HL-60/S4 treated with retinoic acid at 250 ng/mL for 4 days and 3 days (cell line): ENCODE data around the gene EPB41L2.
"Not testable (repeated sequence)": the region's sequence is repeated elsewhere in the genome, so short reads cannot be mapped to it uniquely, and the experiment has no call there.

Source experiments
- in situ Hi-C: fragments of 300-500 bp; cut with MboI; formaldehyde crosslinking; loops from 2 replicates; pipeline ENCODE4 v1.7.0; 2022; ENCODE audit warnings: low sequenced_read_pairs

Gene EPB41L2

DNA sequence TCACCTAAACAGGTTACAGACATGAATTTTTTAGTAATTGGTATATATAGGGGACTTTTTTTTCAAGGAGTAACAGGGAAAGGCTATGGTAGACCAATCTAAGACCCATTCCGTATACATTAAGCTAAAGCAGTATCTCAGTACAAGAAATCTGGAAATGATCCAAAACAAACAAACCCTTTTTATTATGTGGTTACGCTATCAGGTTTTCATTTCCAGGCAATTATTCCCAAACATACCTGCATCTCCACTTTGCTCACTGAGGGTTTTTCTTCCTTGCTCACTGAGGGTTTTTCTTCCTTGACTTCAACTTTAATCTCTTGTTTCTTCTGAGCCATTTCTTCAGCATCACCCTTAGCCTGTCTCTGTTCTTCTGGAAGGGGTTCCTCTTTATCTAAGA is 107.3 kb downstream of the EPB41L2 start:
- in situ Hi-C loops = no loop called here

DNA sequence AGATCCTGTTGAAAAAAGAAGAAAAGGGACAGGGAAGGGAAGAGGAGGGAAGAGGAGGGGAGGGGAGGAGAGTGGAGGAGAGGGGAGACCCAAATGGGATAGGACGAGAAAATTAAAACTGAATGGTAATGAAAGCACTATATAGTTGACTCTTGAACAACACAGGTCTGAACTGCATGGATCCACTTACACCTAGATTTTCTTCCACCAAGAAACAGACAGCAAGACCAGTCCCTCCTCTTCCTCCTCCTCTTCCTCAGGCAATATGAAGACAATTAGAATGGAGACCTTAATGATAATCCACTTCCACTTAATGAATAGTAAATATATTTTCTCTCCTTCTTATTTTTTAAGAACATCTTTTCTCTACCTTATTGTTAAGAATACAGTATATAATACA is 113.5 kb downstream of the EPB41L2 start:
- in situ Hi-C loops = no loop called here

DNA sequence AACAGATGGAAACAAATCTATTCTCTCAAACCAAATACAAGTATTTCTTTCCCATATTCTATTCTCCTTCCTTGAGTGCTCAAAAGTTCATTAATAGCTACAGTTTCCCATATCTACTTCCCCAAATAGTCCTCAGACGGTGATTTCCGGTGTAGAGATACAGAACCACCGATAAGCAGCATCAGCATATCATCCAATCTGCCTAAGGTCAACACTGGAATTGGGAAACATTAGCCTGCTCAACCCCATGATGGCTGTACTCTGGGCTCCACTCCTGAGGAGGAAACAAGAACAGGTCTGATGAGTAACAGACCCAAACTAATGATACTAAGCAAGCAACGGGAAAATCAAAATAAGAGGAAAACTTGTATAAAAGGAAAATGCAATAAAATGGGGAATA is 115.6 kb downstream of the EPB41L2 start:
- in situ Hi-C loops = no loop called here

DNA sequence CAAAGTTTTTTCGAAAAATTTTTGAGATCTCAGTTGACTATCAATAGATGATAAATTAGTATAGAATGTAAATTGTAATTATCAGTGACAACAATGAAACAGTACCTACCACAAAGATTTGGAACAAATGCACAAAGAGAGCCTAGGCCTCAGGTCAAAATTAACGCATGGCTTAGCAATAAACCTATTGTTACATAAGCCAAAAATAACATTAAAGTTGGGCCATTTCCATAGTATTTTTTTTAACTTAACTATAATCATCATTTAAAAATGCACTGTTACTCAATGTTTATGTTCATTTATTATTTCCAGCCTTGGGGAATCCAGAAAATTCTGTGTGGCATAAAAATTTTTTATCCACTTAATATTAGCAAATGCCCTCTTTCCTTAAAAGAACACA is 117.0 kb downstream of the EPB41L2 start:
- in situ Hi-C loops = no loop called here

DNA sequence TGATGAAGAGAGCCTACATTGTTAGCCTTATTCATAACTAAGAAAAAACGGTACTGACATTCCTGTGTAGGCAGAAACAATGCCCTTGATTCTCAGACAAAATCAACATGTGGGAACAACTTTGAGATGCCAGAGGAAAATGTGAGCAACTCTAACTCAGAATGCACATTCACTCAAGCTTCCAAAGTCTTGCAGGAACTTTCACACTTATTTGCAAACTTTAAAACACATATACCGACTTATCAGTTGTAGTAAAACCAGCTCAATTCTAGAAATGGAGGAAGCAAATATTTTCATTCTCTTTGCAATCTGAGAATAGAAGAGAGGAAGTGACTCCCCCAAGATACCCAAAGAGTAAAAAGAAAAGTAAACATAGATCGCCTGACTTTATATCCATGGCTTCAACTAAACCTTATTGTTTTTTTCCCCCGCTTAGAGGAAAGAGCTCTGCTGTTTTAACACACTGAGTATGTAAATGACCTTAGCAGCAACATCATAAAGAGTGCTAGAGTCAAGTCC is 117.6 kb downstream of the EPB41L2 start:
- in situ Hi-C loops = no loop called here

DNA sequence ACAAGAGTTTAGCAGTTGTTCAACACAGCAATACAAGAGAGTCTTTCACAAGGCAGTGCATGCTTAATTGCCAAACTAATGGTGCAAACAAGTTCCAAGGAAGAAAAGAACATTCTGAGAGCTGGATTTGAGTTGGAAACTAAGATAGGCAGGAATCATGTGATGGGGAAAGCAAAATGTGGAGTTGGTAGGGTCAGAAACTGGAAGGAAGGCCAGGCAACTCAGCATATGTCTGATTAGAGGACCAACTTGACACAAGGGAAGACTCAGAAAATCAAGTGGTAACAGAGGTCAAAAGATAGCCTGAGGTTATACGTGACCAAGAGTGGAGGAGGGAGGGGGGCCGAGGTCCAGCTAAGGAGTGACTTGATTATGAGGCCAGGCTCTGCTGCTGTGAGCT is 118.6 kb downstream of the EPB41L2 start:
- in situ Hi-C loops = no loop called here

DNA sequence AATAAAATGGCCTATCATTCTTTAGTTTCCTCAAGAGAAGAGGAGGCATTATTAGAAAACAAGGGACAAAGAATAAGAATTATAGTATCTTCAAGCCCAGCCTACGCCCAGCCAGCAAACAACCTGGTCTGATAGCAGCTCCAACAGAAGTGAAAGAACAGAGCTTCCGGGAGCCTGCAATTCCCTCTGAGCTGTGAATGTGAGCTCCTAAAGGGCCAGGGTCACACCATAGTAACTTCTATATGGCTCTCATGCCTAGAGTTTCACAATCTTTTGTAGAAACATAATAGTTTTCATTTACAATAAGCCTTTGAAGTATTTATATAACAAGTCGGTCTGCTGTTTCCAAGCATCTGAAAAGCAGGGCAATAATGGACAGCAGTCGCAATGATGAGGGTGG is 119.3 kb downstream of the EPB41L2 start:
- in situ Hi-C loops = no loop called here

DNA sequence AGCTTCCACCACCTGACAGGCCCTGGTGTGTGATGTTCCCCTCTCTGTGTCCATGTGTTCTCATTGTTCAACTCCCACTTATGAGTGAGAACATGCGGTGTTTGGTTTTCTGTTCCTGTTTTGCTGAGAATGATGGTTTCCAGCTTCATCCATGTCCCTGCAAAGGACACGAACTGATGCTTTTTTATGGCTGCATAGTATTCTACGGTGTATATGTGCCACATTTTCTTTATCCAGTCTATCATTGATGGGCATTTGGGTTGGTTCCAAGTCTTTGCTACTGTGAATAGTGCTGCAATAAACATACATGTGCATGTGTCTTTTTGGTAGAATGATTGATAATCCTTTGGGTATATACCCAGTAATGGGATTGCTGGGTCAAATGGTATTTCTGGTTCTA is 120.3 kb downstream of the EPB41L2 start:
- in situ Hi-C loops = not testable (repeated sequence)

DNA sequence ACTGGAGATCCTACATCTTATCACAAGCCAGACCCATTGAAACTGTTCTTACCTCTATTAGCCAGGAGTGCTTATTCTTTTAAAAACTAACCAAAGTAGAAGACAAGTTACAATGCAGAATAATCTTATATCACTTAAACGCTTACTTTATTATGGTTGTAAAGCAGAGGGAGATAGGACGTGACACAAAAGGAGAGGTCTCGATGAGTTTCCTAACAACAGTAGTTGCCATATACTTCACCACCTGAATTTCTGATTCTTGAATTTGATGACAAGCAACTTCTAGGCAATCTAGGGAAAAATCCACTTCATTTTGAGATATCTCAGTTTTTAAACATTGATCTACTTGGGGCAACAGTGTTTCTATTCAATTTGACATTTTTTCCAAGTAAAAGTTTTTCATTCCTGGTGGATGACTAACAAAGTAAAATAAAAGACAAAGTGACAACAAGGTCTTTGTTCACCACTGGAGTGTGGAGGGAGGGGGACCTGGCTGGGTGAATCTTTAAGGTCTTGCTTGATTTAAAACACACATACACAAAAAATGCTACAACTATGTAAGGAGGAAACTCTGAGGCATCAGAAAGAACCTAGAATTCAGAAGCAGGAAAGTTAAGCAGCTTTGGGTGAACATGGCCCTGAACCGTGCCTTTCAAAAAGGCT is 125.0 kb downstream of the EPB41L2 start:
- in situ Hi-C loops = no loop called here

DNA sequence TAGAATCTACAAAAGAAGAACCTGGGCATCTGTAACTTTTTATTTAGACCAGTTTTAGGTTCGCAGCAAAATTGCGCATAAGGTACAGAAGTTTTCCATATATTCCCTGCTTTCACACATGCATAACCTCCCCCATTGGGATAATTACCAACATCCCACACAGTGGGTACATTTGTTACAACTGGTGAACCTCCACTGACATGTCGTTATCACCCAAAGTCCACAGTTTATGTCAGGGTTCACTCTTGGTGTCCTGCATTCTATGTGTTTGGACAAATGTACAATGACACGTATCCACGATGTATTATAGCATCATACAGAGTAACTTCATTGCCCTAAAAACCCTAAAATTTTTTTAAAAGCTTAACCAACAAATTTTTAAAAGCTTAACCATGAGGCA is 126.1 kb downstream of the EPB41L2 start:
- in situ Hi-C loops = no loop called here

DNA sequence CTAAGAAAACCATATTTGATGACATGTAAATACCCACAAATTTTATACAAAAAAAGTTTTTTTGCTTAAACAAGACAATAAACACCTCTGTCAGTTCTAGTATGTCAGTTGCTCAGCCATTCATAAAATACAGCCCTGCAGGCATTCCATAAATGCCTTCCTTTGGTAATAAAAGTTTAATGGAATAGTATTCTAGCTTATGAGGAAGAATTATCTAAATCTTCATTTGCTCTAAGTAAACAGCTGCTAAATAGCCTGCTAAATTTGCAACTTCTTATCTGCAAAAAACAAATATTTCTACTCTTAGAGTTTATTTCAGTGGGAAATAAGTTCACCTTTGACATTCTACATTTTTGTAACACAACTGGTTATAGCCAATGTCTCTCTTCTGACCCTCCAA is 127.1 kb downstream of the EPB41L2 start:
- in situ Hi-C loops = no loop called here

DNA sequence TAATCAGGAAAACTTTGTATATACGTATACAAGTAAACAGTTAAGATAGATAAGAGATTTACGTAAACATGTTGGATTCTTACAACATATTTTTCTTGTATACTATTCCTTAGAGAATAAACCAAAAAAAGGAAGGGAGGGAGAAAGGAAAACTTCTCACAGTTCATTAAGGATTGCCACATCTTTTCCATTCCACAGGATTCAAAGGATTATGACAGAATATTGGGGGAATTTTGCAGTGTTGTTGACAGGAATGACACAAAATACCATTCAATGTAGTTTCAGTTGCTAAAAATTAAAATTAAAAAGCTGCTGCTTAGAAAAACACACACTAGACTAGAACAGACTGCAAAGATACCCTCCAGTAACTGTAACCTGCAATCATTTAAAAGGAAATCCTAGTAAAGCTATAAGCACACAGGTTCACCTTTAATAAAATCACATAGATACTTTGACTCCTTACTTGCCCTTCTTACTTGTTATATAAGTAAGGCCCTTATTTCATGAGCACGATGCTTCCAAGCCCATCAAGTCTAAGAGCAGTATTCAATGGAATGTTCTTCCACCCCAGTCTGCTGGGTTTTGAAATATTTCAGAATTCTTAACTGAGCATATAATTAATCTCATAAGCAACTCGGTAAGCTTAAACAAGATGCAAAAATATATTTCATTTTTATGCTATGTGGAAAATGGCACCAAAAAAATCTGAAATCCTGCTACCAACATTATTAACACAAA is 128.0 kb downstream of the EPB41L2 start:
- in situ Hi-C loops = no loop called here

DNA sequence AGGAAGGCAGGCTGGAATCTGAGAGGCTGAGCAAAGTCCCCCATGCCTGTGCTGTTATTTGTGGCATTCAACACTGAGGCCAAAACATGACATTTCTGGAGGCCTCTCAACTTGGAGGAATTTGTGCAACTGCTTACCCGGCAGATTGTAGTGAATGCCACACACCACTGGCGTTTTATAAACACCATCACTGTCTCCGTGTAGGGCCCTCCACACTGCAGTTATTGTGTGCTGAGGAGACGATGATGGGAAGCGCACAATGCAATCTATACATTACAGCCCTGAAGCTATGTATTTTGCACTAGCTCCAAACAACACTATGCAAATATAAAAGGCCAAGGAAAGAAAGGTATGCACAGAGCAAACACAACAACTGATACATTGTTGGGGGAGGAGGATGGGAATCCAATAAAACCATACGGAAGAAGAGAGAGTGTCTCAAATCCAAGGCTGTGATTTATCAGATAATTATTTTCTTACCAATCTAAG is 129.3 kb downstream of the EPB41L2 start:
- in situ Hi-C loops = no loop called here

DNA sequence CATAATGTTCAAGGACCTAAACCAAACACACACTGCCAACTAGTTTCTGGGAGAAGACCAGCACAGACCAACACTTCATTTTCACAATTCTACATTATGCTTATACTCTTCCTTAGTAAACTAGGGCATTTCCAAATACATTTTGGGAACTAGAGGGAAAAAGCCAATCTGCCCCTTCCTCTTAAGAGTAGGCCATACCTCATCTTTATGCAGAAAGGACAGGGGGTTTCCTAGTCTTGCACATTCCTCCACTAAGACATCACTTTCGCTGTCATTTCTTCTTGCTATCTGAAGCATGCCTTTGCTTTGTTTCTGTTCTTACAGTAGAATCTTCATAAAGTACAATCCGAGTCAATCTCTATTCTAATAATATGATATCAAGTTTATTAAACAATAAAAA is 130.1 kb downstream of the EPB41L2 start:
- in situ Hi-C loops = no loop called here

DNA sequence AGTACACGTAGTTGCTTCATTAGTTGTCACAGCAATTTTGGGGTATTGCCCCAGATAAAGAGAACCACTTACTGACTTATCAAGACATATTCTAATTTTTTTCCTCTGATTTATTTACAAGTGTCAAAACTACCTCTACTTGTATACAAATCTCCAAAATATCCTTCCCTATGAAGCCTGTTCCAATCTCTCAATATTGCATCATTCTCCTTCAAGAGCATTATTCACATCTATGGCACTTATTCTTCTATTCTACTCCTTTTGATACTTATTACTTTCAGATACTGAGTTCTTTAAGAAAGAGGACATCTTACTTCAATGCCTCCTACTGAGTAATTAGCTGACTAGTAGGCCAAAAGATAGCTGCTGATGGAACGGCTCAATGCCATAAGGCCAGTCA is 130.6 kb downstream of the EPB41L2 start:
- in situ Hi-C loops = no loop called here

DNA sequence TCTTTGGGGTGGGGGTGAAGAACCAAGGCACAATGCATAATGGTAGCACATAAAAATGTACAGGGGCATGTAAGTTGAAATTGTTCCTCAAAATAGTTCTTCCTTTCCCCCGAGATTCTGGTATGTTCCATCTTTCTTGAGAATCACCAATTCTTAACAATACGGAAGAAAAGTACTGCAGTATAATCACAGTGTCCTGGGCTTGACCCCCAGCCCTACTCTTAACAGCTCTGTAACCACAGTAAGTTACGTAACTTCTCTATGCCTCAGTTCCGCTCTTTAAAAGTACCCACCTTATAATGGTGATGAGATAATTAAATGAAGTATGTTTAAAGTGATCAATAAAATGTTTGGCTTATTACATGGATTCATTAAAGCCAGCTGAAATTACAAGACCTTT is 131.4 kb downstream of the EPB41L2 start:
- in situ Hi-C loops = no loop called here

DNA sequence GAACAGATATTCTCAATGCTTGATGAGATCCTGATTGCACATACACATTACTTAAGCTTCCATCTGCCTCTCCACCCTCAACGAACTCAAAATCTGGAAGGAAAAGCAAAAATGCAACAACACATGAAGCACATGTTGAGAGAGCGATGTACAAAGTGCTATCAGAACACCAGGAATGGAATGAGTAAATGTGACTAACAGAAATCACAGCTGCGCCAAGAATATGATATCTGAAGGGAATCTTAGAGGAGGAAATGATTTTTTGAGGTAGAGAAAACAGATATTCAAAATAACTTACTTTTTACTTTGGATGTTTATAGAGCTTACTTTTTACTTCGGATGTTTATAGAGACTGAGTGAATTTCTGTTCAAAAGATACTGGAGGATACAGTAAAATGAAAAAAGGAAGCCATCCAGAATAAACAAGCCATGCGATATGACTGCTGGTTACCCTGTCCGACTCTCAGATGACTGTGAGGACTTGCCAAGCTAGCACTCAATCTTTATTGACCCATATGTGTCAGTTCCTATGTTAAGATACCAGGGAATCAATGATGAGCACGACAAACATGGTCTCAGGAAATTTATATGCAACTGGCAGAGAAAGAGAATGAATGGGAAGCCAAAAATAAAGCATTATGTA is 133.9 kb downstream of the EPB41L2 start:
- in situ Hi-C loops = no loop called here

DNA sequence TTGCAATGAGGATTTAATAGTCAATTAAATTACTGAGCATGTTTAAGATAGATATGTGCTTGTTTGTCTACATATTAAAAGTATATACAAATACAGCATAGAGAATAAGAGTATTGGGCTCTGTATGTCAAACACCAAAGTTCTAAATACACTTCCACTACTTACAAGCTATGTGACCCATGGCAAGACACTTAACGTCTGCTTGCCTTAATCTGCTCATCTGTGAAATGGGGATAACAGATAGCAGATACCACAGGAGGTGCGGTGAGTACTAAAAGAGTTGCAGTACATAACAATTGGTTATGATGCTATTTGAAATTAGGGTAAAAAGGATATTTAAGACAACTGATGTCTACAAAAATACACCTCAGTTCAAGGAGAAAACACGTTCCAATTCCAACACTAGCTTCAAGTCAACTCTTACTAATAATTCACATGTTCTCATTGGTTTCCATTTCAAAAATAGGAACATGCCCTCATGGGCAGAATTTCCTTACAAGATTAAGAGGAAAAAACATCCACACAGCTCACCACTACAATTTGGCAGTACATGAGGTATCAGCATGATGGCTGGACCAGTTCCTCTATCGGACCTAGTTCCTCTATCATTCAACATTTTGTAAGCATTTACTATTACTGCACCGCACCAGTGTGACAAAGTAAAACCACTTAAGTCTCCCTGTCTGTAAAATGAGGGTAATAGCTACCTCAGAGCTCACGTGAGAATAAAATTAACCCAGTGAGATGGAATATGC is 134.7 kb downstream of the EPB41L2 start:
- in situ Hi-C loops = no loop called here

DNA sequence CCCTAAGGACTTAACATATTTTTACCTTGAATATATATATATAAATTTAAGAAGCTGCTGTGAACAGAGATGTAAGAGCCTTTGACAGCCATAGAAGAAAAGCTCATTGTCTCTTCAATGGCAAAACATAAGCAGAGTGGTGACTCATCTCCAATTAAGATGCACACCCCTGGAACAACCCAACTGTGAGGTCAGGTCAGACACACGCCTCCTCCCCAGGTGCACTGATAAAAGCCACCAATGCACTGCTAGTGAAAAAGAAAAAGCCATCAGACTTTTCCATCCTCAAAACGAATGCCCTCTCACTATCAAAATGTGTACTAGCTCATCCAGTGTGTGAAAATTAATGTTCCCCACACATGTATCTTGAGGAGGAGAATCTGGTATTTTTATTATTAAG is 135.7 kb downstream of the EPB41L2 start:
- in situ Hi-C loops = no loop called here

DNA sequence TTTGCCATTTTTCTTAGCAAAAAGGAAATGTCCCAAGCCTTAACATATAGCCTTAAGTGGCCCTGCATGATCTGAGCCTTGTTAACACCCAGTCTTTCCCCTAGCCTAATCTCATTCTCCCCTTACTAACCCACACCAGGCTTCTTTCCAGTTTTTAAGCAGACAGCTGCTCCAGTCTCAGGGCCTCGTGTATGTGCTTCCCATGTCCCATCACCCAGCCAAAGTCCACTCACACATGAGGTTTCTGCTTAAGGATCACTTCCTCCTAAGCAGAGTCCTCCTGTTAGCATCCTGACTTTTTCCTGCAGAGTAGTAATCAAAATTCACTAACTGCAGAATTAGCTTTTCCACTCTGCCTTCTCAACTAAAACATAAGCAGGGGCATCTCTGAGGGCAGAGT is 139.7 kb downstream of the EPB41L2 start:
- in situ Hi-C loops = no loop called here

DNA sequence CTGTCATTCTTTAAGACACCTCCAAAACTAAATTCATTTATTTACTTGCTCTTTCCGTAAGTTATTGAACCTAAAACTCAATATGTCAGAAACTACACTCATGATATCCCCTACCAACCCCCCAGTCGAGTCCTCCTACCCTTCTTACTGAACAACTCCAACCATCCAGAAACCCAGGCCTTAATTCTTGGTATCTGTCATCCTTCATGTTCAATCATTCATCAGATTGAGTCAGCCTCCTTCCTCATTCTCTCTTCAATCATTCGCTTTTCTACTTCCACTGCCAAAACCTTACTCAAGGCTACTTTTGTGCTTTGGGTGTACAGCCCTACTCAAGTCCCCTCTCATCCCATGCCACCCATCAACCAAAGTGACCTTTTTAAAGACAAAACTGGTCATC is 140.1 kb downstream of the EPB41L2 start:
- in situ Hi-C loops = no loop called here
